ENCODE results near the gene SETD4.
"Not testable (repeated sequence)": the region's sequence is repeated elsewhere in the genome, so short reads cannot be mapped to it uniquely, and the experiment has no call there.

SETD4 gene

DNA sequence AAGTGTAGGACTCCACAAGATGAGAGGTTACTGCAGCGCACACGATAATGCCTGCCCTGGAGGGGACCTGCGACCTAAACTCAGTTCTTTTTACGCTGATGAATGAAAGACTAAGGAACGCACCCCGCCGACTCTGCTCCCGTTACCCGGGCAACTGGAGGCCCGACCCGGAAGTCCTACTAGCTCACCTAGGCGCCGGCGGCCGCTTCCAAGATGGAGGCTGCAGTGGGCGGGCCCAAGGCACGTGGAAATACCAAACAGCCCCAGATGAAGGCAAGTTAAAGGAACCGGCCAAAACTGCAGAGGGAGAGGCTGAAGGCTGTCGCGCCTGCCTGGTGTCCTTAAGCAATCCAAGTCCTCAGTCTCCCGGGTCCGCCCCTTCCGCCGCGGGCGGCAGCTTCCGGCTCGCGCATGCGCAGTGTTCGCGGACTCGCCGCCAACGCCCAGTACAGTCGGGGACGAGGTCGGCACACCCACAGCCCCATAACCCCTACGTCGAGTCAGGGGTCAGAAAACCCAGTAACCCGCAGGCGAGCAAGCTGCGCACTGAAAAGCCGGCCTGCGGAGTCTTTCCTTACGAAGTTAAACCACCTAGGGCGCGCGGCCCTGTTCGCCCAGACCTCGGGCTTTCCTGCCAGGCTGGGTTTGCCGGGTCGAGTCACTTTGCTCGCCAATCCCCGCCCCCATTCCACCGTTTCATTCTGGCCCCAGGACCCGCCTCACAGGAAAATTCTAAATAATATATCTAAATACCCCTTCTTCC, at the start of gene SETD4:
SETD4 (minus strand) TSS at position 368 of the 763 bp plus-strand sequence. CDS start 1,638 bp downstream, outside the sequence.
- peak; percentile 91 to 92 for DNase-seq

GRCh38 chr21:36109868-36110267, 49.5 kb upstream of the SETD4 start:
- DNase-seq: no peak

- no peak for DNase-seq
These were observed 45.1 kb upstream of the SETD4 start for GRCh38 chr21:36105327-36105842.

DNA sequence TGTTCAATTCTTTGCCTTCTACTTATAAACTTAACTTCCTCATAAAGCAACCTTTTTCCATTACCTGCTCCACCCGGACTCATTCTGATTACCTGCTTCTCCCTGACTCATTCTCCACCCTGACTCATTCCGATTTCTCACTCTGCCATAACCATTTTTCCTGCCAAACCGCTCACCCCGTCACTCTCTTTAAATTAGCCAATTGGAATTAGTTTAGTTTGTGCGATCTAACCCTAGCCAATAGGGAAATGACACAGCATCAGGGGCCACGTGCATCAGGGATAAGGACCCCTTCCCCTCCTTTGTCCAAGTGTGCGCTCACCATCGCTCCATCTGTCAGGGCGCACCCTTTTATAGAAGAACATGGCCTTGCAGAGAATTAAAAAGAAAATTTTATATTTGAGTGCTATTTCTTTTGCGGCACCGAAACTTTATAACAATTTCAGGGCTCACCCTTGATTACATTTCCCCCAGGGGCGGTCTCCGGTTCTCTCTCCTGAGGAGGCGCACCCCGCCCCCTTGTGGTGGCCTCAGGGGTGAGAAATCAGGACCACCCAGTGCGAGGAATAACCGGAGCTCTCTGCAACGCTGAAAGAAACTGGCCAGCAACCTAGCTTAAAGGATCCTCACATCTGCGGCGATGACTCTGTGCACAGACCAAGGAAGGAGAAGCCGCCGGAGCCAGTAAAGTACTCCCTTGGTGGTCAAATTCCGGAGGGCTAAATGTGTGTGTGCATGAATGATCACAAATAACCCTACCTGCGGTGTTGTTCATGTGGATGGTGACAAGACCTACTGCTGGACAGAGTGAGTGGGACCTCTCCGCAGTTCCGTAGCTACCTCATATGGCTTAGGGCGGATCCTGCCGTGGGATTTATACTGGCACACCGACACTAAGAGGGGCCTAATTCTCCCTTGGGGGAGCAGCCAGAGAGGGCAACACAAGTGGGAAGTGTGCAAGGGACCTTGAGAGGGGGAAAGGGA, 44.3 kb upstream of the SETD4 start:
- DNase-seq: peak; percentile 45 to 47

GRCh38 chr21:36103434-36103833, 43.1 kb upstream of the SETD4 start:
- no peak for DNase-seq

- DNase-seq: no peak
These were observed 40.8 kb upstream of the SETD4 start for GRCh38 chr21:36100971-36101641.

- DNase-seq: not testable (repeated sequence)
These were observed 39.4 kb upstream of the SETD4 start for GRCh38 chr21:36099695-36100211.

- no peak for DNase-seq
These were observed 38.7 kb upstream of the SETD4 start for GRCh38 chr21:36099000-36099399.

- DNase-seq: no peak
These were observed 37.8 kb upstream of the SETD4 start for GRCh38 chr21:36098182-36098532.

DNA sequence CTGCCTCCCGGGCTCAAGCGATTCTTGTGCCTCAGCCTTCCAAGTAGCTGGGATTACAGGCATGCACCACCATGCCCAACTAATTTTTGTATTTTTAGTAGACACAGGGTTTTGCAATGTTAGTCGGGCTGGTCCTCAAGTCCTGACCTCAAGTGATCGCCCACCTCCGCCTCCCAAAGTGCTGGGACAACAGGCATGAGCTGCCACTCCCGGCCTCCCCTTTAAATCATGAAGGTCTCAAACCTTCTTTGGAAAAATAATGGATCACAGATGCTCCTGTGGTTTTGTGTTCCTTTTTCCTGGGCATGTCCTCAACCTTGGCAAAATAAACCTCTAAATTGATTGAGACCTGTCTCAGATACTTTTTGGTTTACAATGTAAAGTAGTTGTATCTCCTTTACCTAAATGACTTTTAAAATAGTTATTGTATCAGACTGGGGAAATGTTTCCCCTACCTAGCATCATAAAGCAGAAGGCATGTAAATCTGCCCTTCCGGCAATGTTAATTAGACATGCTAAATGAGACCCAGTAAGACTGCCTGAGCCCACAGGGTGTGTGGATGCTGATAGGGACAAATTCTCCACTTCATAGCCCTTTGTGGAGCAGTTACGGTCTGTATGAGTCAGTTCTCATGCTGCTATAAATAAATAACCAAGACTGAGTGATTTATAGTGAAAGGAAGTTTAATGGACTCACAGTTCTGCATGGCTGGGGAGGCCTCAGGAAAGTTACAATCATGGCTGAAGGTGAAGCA, 37.3 kb upstream of the SETD4 start:
- DNase-seq: no peak

GRCh38 chr21:36096398-36097290, 36.3 kb upstream of the SETD4 start:
- DNase-seq: no peak

DNA sequence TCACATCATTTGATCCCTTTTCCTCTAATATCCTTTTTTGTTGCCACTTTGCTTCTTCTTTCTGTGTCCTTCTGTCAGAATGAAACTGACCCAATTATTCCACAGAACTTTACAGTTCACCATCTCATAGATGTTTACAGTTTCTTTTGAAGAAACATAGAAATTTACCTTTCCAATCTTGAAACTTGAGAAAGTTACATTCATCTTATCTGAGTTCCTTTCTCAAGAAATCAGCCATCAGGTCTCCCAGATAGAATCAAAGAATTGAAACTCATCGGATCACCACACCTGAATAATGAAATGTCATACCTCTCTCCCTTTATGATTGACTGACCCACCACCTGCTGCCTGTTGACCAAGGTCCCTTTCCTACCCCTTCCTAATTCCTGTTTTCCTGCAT, 33.2 kb upstream of the SETD4 start:
- no peak for DNase-seq

DNA sequence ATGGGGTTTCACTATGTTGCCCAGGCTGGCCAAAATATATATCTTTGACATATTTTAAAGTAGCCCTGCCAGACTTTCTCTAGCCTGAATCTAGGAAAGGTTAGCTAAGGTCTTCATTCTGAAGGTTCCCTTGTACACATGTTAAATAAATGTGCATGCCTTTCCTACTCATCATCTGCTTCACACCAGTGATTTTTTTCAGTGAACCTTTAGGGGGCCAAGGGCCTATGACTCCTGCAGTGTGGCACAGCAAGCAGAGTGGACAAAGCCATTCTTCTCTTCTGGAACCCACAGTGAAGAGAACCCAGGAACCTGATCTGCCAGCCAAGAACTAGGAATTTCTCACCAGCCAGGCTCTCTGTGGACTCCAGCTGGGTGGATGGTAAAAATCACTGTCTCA, 32.4 kb upstream of the SETD4 start:
- DNase-seq: no peak

- no peak for DNase-seq
These were observed 29.6 kb upstream of the SETD4 start for GRCh38 chr21:36089946-36090345.

DNA sequence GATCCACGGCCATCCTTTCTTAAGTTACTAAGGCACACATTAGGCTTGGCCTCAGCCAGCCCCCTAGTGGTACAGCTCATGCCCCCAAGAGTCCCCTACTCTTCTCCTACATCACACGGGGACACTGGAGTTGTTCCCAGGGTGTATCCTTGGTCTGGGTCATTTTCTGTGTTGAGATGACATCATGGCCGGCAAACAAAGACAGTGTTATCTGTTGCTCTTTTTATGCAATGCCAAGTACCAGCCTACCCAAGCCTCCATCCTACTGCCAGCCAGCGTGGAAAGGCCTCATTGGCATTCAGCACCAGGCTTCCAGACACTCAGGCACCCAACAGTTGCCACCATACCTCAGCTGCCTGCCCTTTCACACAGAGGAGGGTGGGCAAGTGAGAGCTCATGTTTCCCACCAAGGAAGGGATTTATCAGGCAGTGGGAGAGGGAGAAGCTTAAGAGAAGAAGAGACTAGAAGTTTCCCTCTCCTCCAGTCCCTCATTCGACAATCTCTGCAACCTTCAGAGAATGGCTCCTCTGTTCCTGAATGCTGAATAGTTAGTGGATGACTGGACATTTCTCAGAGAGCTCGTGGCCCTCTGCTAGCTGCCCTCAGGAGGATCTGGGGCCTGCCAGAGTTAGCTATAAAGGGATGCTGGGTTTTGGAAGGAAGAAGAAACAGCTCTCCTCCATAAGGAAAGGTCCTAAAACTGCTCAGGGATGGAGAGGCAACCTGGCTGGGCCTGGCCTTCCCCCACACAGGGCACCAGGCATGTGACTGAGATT, 27.2 kb upstream of the SETD4 start:
- no peak for DNase-seq

GRCh38 chr21:36082237-36082664, 21.9 kb upstream of the SETD4 start:
- no peak for DNase-seq

GRCh38 chr21:36080386-36080785, 20.1 kb upstream of the SETD4 start:
- no peak for DNase-seq

- no peak for DNase-seq
These were observed 19.3 kb upstream of the SETD4 start for GRCh38 chr21:36079671-36080070.

DNA sequence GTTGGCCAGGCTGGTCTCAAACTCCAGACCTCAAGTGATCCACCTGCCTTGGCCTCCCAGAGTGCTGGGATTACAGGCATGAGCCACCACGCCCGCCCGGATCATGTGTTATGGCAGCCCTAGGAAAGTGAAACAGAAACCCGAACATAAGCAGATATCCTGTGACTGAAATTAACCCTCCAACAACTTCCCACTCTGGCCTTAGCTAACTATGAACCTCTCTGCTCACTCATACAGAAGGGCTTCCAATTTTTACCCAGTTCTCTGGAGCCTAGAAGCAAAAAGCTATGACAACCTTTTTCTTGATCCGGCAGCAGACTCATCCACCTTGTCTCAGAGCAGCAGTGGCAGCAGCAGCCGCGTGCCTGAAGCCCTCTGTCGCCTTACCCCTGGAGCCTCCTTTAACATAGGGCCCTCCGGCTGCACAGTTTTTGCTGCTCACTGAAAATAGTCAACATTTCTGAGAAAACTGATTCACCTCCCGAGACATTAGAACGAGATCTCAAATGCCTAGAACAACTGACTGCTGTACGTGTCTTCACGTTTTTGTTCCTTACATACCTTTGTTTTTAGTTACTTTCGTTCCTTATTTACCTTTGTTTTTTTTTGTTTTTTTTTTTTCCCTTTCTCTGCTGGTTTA, 18.8 kb upstream of the SETD4 start:
- peak; percentile 26 to 41 for DNase-seq

DNA sequence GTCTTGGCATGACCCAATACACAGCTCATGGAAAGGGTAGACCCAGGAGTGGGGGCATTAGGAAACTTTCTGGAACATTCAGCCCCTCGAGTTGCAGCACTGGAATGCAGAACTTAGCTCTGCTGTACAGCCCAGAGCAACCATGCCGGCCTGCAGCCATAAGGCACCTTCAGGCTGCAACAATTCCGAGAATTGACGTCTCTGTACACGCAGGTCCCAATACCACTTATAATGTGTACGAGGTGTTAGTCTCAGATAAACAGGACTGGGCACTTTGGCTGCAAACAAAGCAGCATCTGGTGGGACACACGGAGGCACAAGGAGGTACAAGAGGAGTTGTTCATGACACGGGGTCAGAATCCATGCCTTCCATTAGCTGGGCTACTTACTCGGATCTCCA, 17.4 kb upstream of the SETD4 start:
- no peak for DNase-seq

All from CD4-positive, alpha-beta T cell treated with Interleukin-4 for 1 hour (primary cell).